Lower lobe of right lung (tissue), 2 donors: Measurements from ENCODE around the gene KIF26B. TPM values are rescaled to one million over a fixed set of nuclear protein-coding genes. Genes with fewer than 3 reads are reported as not detected.

Source experiments
- ATAC-seq, 2 donors: fragments of 200-7000 bp; cut with Tn5 transposase; one replicate each; pipeline ENCODE4 v1.9.1; 2020 to 2022; ENCODE audit warnings: mild to moderate bottlenecking in 2 of 2, moderate library complexity in 2 of 2
- DNase-seq: peaks from one replicate; pipeline ENCODE4 v3.0.0-alpha.2; 2020
- H3K27ac ChIP-seq: fragments of 200-600 bp; one replicate; pipeline ENCODE4 v1.8.0; 2022
- H3K27me3 ChIP-seq: fragments of 200-600 bp; one replicate; pipeline ENCODE4 v1.8.0; 2022; ENCODE audit warnings: low read depth
- H3K36me3 ChIP-seq: fragments of 200-600 bp; one replicate; pipeline ENCODE4 v1.8.0; 2022; ENCODE audit warnings: mild to moderate bottlenecking
- H3K4me1 ChIP-seq: fragments of 200-600 bp; one replicate; pipeline ENCODE4 v1.8.0; 2022
- H3K4me3 ChIP-seq: fragments of 200-600 bp; one replicate; pipeline ENCODE4 v1.8.0; 2022; ENCODE audit warnings: mild to moderate bottlenecking
- H3K9me3 ChIP-seq: fragments of 200-600 bp; one replicate; pipeline ENCODE4 v1.8.0; 2022
- intact Hi-C: fragments of 100-400 bp; cut with DNase I; formaldehyde crosslinking; loops from one replicate; pipeline ENCODE4 v1.11.0; 2022
- total RNA-seq: library from RNA; stranded (reverse); fragmentation: NEBNext Ultra II Directional; extraction: Animal tissue kit (Norgen Biotek cat#: 25700); gene quantifications from one replicate; pipeline ENCODE4 v1.2.1, GENCODE V29; 2021
- TF ChIP-seq, protein P1 (sequence below): fragments of 200-600 bp; IDR thresholded peaks from one replicate; pipeline ENCODE4 v1.8.0; 2022; ENCODE audit warnings: antibody characterized with exemption, mild to moderate bottlenecking
- donor health status: DM: no; HTN: yes; CAD: no; lungs with severe emphysema.

KIF26B gene
- total RNA-seq, 1 donor from 2014 or later: 1.2 TPM

DNA sequence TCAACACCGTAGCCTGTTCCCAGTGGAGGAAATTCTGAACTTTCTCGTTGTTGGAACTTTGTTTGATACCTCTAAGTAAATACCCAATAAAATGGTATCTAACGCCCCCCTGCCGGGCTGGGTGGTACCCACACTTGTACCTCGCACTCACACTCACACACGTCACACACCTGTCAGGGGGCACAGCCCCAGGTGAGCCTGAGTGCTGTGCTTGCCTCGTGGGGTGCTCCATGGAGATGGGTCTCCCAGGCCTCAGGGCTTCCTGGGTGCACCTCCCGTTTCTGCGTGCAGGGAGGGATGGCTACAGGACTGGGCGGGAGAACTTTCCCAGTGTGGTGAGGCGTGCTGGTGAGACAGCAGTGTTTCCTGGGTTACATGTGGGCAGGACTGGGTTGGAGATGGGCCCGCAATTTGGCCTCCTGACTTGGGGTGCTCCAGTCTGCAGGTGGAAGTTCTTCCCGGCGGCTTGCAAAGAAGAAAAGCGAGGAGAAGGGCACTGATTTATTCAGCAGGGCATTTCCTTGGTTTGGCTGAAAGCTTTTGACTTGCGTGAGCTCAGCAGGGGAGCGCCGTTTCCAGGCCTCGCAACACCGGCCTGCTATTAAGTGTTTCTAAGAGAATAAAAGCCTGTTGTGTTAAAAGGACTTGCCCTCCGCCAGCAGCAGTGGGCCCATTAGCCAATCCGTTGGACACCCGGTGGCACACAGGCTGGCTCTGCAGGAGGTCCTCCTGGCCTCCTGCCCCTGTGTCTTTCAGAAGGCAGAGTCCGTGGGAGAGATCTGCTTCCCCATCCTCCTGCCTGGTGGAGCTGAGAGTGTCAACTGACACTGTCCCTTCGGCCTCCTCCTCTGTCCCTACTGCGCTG lies 79.7 kb downstream of the KIF26B start:
- DNase-seq (no peak), ATAC-seq (peak; percentile 40 to 58)
- H3K9me3 ChIP-seq: no peaks in the 10 kb centered on the region
- no peak overlapping the region for H3K27ac ChIP-seq
- no peak overlapping the region for H3K4me3 ChIP-seq
- TF ChIP-seq, protein P1, sequence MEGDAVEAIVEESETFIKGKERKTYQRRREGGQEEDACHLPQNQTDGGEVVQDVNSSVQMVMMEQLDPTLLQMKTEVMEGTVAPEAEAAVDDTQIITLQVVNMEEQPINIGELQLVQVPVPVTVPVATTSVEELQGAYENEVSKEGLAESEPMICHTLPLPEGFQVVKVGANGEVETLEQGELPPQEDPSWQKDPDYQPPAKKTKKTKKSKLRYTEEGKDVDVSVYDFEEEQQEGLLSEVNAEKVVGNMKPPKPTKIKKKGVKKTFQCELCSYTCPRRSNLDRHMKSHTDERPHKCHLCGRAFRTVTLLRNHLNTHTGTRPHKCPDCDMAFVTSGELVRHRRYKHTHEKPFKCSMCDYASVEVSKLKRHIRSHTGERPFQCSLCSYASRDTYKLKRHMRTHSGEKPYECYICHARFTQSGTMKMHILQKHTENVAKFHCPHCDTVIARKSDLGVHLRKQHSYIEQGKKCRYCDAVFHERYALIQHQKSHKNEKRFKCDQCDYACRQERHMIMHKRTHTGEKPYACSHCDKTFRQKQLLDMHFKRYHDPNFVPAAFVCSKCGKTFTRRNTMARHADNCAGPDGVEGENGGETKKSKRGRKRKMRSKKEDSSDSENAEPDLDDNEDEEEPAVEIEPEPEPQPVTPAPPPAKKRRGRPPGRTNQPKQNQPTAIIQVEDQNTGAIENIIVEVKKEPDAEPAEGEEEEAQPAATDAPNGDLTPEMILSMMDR: no peak
- no peaks in the 10 kb centered on the region for H3K36me3 ChIP-seq
- no peaks in the 10 kb centered on the region for H3K27me3 ChIP-seq
- intact Hi-C loops: no loop called here
- no peaks in the 10 kb centered on the region for H3K4me1 ChIP-seq

GRCh38 chr1:245235156-245235555 lies 80.4 kb downstream of the KIF26B start:
- Histone ChIP-seq H3K4me1 (no peaks in the 10 kb centered on the region), H3K36me3 (no peaks in the 10 kb centered on the region), H3K27ac (no peak overlapping the region), H3K27me3 (no peaks in the 10 kb centered on the region), H3K9me3 (no peaks in the 10 kb centered on the region), H3K4me3 (no peak overlapping the region)
- TF ChIP-seq, protein P1: no peak
- ATAC-seq (peak; percentile 58 to 66), DNase-seq (peak; percentile 70)
- intact Hi-C loops: no loop called here

GRCh38 chr1:245240648-245241165 lies 85.9 kb downstream of the KIF26B start:
- no peaks in the 10 kb centered on the region for H3K9me3 ChIP-seq
- ATAC-seq (no peak), DNase-seq (no peak)
- H3K27ac ChIP-seq: no peak overlapping the region
- intact Hi-C loops: no loop called here
- no peaks in the 10 kb centered on the region for H3K27me3 ChIP-seq
- TF ChIP-seq, protein P1: no peak
- no peaks in the 10 kb centered on the region for H3K36me3 ChIP-seq
- no peaks in the 10 kb centered on the region for H3K4me1 ChIP-seq
- no peak overlapping the region for H3K4me3 ChIP-seq

DNA sequence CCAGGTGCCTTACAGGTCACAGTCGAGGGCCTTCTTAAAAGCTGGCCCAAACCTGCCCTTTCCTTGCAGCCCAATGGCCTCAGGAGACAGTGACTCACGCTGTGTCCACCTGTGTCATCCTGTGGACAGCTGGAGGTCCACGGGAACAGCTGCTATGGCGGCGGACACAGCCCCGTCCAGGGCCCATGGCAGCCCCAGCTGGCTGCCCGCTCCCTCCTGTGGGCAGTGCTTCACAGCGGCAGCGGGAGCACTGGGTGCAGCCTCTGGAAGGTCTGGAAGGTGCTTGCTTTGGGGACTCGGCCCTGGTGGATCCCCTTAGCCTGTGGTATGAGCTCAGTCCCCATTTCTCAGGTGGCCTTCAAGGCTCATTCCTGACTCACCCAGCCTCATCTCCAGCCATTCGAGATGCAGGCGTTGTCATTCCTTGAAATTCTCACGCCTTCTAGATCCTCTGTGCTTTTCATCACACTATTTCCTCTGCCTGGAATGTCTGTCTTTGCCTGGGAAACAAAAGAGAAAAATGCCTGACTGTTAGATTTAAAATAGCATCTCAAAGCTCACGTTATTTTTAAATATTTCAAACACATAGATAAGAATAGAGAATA lies 86.8 kb downstream of the KIF26B start:
- DNase-seq: no peak
- Histone ChIP-seq H3K27me3 (no peaks in the 10 kb centered on the region), H3K4me3 (no peak overlapping the region), H3K36me3 (no peaks in the 10 kb centered on the region), H3K9me3 (no peaks in the 10 kb centered on the region), H3K4me1 (no peaks in the 10 kb centered on the region), H3K27ac (no peak overlapping the region)
- no peak for ATAC-seq
- intact Hi-C loops: no loop called here
- TF ChIP-seq, protein P1: no peak

DNA sequence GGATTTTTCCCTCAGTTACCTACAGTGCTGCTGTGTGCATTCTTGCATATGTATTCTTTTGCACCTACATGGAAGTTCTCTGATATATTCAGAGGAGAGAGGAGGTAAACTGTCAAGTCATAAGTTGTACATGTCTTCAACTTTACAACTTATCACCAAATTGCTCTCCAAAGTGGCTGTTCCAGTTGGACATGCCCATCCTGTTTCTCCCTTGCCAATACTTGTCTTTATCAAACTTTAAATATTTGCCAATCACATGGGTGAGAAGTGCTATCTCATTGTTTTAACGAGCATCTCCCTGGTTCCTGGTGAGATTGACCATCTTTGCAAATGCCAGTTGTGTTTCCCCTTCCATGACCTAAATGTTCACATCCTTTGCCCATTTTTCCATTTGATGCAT lies 88.2 kb downstream of the KIF26B start:
- no peak for ATAC-seq
- no peaks in the 10 kb centered on the region for H3K27me3 ChIP-seq

More for the DNA sequence above, 88.2 kb downstream of the KIF26B start:
- intact Hi-C loops: no loop called here
- H3K36me3 ChIP-seq: no peaks in the 10 kb centered on the region
- H3K27ac ChIP-seq: no peak overlapping the region
- no peak for DNase-seq
- TF ChIP-seq, protein P1: no peak
- H3K4me1 ChIP-seq: no peaks in the 10 kb centered on the region
- H3K9me3 ChIP-seq: no peaks in the 10 kb centered on the region
- no peak overlapping the region for H3K4me3 ChIP-seq
